Gastrocnemius medialis (tissue), 4 donors: Measurements from ENCODE around the gene CD79A. TPM values are rescaled to one million over a fixed set of nuclear protein-coding genes. Genes with fewer than 3 reads are reported as not detected.

Experiments
- ATAC-seq, 2 donors: fragments of 150-250 bp; one replicate each; pipeline ENCODE4 v1.9.1; 2016
- DNase-seq, 2 donors: peaks; one replicate each; pipeline ENCODE4 v3.0.0-alpha.2; 2019
- H3K27ac ChIP-seq, 4 donors: fragments of 200-600 bp; sonication (generic); 1 replicate in 1 of 4; 2 replicates in 3 of 4; pipeline ENCODE4 v1.5.1; 2016 to 2018; ENCODE audit warnings: mild to moderate bottlenecking in 2 of 4, moderate library complexity in 1 of 4
- H3K27me3 ChIP-seq, 3 donors: fragments of 200-600 bp; sonication (generic) in 2 of 3; 1 replicate in 1 of 3; 2 replicates in 2 of 3; pipeline versions ENCODE4 v1.5.1 to v1.6.0; 2016 to 2019; ENCODE audit warnings: mild to moderate bottlenecking in 1 of 3, moderate library complexity in 1 of 3
- H3K36me3 ChIP-seq, 2 donors: fragments of 200-600 bp; sonication (generic) in 1 of 2; one replicate each; pipeline ENCODE4 v1.5.1; 2017 to 2018
- H3K4me1 ChIP-seq, 2 donors: fragments of 200-600 bp; sonication (generic) in 1 of 2; one replicate each; pipeline ENCODE4 v1.5.1; 2016 to 2017; ENCODE audit warnings: mild to moderate bottlenecking in 2 of 2
- H3K4me3 ChIP-seq, 4 donors: fragments of 200-600 bp; sonication (generic) in 3 of 4; 1 replicate in 1 of 4; 2 replicates in 3 of 4; pipeline ENCODE4 v1.5.1; 2016 to 2019; ENCODE audit warnings: mild to moderate bottlenecking in 2 of 4
- H3K9me3 ChIP-seq, 3 donors: fragments of 200-600 bp; sonication (generic) in 2 of 3; 1 replicate in 1 of 3; 2 replicates in 2 of 3; pipeline ENCODE4 v1.5.1; 2016 to 2019
- POLR2A ChIP-seq, 2 donors: fragments of 450-650 bp; IDR thresholded peaks; one replicate each; pipeline ENCODE4 v1.6.1; 2017; ENCODE audit warnings: antibody characterized with exemption in 2 of 2, mild to moderate bottlenecking in 2 of 2, moderate library complexity in 2 of 2
- in situ Hi-C, 4 donors: fragments of 200-750 bp; cut with MboI; loops; one replicate each; pipeline versions ENCODE4 v1.15.0 to v1.8.0; 2017; ENCODE audit warnings: low sequenced_read_pairs in 4 of 4
- intact Hi-C: fragments of 100-400 bp; cut with DNase I; formaldehyde crosslinking; loops from one replicate; pipeline ENCODE4 v1.15.1; 2023; ENCODE audit warnings: low total_unique reads
- total RNA-seq, 4 donors: library from RNA; depleted of rRNA; stranded (reverse); fragments of >200 nt; gene quantifications; one replicate each; pipeline versions ENCODE4 v1.1.0 to v1.2.3, GENCODE V29; 2016
- TF ChIP-seq, protein P1 (sequence below), 5 experiments: fragments of 450-650 bp in 3 of 5; fragments of 200-600 bp in 2 of 5; sonication (generic) in 2 of 5; IDR thresholded peaks in 4 of 5; conservative IDR thresholded peaks in 1 of 5; 1 replicate in 4 of 5; 2 replicates in 1 of 5; pipeline ENCODE4 v1.5.1; 2016 to 2019; ENCODE audit warnings: antibody characterized with exemption in 5 of 5, mild to moderate bottlenecking in 3 of 5, moderate library complexity in 3 of 5

Gene CD79A
- total RNA-seq, 4 donors from 2014 or later: 0.20 TPM; not detected in 3

DNA sequence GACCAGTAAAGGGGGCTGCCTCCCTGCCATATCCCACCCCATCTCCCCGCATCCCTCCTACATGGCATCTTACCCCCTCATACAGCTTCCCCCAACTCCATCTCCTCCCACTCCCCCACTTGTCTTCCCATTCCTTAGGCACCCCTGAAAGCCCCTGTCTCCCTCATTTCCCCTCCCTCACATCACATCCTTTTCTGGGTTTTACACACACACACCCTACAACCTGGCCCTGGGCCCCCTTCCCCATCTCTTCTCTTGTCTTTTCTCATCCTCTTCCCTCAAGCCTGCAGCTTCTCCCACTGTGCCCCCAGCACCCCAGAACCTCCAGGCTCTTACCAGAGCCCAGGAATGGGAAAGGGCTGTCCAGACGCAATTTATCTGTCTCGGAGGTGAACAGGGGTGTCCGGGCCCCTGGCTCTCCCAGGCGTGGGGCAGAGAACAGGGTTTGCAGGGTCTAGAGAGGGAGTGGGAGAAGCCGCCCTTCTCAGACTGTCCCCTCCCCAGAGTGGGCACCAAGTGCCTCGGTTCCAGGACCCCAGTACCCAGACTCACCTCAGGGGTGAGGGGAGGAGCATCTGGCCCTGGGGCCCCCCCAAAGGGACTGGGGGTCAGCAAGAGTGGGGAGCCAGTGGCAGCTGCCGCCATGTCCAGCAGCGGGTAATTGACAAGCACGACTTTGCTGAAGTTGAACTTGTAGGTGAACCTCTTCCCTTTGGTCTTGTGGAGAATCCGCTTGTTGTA lies 31.8 kb downstream of the CD79A start:
- Histone ChIP-seq H3K9me3 (no peaks in the 10 kb centered on the region), H3K36me3 (peaks cover 0 to 24% of the 10 kb centered on the region in 2 donors), H3K27ac (no peak overlapping the region), H3K4me1 (no peaks in the 10 kb centered on the region), H3K27me3 (peaks cover 19 to 34% (median 29%) of the 10 kb centered on the region in 3 donors), H3K4me3 (no peak overlapping the region)
- in situ Hi-C loops: no loop called here
- DNase-seq (no peak), ATAC-seq (no peak)
- intact Hi-C loops: no loop called here
- no peak for TF ChIP-seq POLR2A (IDR thresholded peaks at IDR 0.05)
- TF ChIP-seq, protein P1, sequence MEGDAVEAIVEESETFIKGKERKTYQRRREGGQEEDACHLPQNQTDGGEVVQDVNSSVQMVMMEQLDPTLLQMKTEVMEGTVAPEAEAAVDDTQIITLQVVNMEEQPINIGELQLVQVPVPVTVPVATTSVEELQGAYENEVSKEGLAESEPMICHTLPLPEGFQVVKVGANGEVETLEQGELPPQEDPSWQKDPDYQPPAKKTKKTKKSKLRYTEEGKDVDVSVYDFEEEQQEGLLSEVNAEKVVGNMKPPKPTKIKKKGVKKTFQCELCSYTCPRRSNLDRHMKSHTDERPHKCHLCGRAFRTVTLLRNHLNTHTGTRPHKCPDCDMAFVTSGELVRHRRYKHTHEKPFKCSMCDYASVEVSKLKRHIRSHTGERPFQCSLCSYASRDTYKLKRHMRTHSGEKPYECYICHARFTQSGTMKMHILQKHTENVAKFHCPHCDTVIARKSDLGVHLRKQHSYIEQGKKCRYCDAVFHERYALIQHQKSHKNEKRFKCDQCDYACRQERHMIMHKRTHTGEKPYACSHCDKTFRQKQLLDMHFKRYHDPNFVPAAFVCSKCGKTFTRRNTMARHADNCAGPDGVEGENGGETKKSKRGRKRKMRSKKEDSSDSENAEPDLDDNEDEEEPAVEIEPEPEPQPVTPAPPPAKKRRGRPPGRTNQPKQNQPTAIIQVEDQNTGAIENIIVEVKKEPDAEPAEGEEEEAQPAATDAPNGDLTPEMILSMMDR (IDR thresholded peaks at IDR 0.05 in 4 of 5, conservative IDR thresholded peaks at IDR 0.05 in 1 of 5): no peak

DNA sequence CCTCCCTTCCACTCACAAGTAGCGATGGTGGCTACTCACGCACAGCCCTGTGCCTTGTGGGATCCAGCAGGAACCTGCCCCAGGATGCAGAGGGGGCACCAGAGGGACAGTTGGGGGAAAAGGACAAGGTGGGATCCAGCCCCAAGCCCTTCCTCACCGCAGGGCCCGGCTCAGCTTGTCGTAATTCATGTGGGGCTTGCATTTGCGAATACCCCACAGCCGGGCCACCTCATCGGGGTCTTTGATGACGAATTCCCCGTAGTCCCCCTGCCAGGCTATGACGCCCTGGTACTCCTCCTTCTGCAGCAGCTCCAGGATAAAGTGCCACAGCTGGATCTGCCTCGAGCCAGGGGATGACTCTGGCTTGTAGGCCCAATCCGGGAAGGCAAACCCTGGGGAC lies 32.6 kb downstream of the CD79A start:
- H3K9me3 ChIP-seq: no peaks in the 10 kb centered on the region
- peaks cover 0 to 16% of the 10 kb centered on the region in 2 donors for H3K36me3 ChIP-seq
- no peak for TF ChIP-seq POLR2A (IDR thresholded peaks at IDR 0.05)
- TF ChIP-seq, protein P1 (IDR thresholded peaks at IDR 0.05 in 4 of 5, conservative IDR thresholded peaks at IDR 0.05 in 1 of 5): no peak
- no peak for ATAC-seq
- no peak overlapping the region for H3K27ac ChIP-seq
- H3K27me3 ChIP-seq: peaks cover 24 to 38% (median 34%) of the 10 kb centered on the region in 3 donors
- H3K4me1 ChIP-seq: no peaks in the 10 kb centered on the region
- DNase-seq: no peak
- intact Hi-C loops: no loop called here
- in situ Hi-C loops: no loop called here
- H3K4me3 ChIP-seq: no peak overlapping the region

DNA sequence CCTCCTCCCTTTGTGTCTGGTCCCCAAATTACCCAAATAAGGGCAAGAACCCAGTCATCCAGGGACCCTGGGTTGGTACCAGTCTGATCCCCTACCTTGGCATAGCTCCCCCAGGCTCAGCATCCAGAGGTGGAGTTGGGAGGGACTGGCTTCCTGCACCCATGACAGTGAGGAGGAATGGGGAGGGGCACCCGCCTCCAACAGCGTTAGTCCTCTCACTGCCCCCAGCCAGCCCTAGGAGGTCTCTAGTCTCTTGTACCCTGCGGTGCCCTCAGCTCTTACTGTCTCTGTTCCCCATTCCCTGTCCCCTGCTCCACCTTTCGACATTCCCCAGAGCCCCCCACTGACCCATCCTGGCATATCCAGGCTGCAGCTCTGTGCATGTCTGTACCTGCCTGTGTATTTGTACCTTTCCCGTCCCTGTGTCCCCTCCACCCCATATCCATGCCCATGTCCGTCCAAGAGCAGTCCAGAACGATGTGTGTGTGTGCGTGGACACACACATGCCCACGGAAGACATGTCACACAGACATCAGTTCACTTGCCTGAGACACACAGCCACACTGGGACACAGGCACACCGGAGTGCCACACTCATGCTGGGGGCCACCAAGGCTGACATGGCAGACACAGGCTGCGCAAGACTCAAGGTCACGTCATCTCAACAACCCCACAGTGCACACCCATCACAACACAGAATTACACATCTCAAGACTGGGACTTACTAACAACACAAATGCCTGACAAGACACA lies 33.3 kb downstream of the CD79A start:
- Histone ChIP-seq H3K27ac (no peak overlapping the region), H3K27me3 (peaks cover 27 to 43% (median 41%) of the 10 kb centered on the region in 3 donors), H3K9me3 (no peaks in the 10 kb centered on the region), H3K36me3 (peaks cover 0 to 12% of the 10 kb centered on the region in 2 donors), H3K4me1 (no peaks in the 10 kb centered on the region), H3K4me3 (no peak overlapping the region)
- intact Hi-C loops (no loop called here), in situ Hi-C loops (no loop called here)
- ATAC-seq (no peak), DNase-seq (no peak)
- no peak for TF ChIP-seq POLR2A (IDR thresholded peaks at IDR 0.05)
- TF ChIP-seq, protein P1 (IDR thresholded peaks at IDR 0.05 in 4 of 5, conservative IDR thresholded peaks at IDR 0.05 in 1 of 5): no peak

DNA sequence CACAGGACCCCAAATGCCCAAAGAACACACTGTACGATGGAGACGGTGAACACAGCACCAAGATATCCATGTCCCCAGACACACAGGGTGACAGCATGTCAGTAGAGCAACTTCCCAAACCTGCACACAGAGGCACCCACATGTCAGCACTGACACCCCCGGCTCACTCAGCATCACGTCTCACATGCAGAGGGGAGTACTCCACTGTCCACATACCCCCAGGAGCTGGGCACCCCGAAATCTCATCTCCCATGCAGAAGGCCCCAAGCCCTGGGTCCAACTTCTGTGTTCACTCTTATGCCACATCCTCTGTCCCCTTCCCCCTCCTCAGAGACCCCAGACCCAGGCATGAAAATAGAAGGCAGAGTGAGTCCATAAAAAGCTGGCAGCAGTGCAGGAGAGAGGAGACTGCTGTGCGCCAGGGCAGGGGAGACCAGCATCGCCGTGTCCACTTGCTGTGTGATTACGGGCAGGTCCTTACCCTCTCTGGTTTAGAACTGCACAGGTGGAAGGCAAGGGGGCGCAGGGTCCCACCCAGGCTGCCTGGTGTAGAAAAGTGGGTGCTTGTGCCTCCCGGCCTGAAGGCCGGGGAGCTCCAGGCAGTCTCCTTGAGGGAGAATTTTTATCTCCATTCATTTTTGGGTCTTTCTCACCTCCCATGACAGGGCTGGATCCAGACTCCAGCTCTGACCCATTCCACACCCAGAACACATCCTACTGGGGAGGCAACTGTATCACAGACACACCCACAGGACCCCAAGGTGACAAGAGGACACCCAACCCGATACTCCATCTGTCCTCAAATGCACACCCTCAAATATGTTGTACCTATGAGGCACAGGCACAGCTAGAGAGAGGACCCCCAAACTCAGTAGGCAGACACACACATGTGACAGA lies 34.2 kb downstream of the CD79A start:
- Histone ChIP-seq H3K4me1 (no peaks in the 10 kb centered on the region), H3K4me3 (no peak overlapping the region), H3K36me3 (peaks cover 0 to 3% of the 10 kb centered on the region in 2 donors), H3K27ac (no peak overlapping the region), H3K9me3 (no peaks in the 10 kb centered on the region), H3K27me3 (peaks cover 33 to 50% (median 50%) of the 10 kb centered on the region in 3 donors)
- no peak for ATAC-seq
- intact Hi-C loops: no loop called here
- no peak for DNase-seq
- TF ChIP-seq POLR2A (IDR thresholded peaks at IDR 0.05): no peak
- TF ChIP-seq, protein P1 (IDR thresholded peaks at IDR 0.05 in 4 of 5, conservative IDR thresholded peaks at IDR 0.05 in 1 of 5): no peak
- in situ Hi-C loops: no loop called here
